ENCODE data around the gene DDX19B. TPM values are rescaled to one million over a fixed set of nuclear protein-coding genes. Genes with fewer than 3 reads are reported as not detected.
"Not testable (repeated sequence)": the region's sequence is repeated elsewhere in the genome, so short reads cannot be mapped to it uniquely, and the experiment has no call there.

DDX19B gene
- total RNA-seq, 2 donors from 2014 or later = 27.3 to 28.2 TPM

DNA sequence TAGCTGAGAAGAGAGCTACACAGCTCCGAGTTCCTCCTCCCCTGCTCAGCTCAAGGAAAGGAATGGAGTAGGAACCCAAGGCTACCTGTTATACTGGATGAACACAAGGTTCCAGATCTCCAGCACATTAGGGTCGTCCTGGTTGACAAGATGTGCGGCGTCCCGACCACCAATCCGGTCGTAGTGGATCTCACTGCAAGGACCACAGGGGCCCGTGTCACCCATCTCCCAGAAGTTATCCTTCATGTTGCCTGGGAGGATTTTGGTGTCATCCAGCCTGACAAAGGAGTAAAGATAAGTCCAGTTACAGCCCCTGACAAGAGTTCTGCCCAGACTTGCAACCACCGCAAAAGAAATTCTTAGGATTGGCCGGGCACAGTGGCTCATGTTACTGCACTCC lies 27.3 kb upstream of the DDX19B start:
- intact Hi-C loops (cut with DNase I, micrococcal nuclease) = no loop called here
- no peak for DNase-seq
- no peak for ATAC-seq

DNA sequence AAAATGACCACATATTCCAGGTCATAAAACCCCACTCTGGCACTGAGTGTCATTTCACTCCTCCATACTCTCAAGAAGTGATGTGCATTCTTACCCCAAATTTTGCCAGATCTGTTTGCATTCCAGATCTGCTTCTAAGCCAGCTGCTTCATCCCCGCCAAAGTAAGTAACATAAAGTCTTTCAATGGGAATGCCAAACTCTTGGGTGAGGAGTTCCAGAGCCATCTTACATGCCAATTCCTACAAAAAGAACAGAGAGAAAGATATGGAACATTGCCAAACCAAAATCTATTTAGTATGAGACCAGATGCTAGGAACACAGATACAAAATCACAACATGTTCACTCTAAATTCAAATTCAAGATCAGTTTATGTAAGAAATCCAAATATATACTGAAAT lies 22.6 kb upstream of the DDX19B start:
- intact Hi-C loops (cut with DNase I, micrococcal nuclease) = no loop called here
- ATAC-seq = no peak
- no peak for DNase-seq

DNA sequence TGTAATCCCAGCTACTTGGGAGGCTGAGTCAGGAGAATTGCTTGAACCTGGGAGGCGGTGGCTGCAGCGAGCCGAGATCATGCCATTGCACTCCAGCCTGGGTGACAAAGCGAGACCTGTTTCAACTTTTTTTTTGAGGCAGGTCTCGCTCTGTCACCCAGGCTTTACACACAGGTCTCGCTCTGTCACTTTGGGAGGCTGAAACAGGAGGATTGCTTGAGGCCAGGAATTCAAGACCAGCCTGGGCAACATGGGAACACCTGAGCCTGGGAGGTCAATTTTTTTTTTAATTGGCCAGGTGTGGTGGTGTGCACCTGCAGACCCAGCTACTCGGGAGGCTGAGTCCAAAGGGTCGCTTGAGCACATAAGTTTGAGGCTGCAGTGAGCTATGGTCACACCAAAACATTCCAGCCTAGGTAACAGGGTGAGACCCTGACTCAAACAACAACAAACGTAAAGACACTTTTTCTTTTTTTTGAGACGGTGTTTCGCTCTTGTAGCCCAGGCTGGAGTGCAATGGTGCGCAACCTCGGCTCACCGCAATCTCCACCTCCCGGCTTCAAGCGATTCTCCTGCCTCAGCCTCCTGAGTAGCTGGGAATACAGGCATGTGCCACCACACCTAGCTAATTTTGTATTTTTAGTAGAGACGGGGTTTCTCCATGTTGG lies 11.5 kb upstream of the DDX19B start:
- intact Hi-C loops (cut with DNase I, micrococcal nuclease); ATAC-seq; DNase-seq: not testable (repeated sequence)

DNA sequence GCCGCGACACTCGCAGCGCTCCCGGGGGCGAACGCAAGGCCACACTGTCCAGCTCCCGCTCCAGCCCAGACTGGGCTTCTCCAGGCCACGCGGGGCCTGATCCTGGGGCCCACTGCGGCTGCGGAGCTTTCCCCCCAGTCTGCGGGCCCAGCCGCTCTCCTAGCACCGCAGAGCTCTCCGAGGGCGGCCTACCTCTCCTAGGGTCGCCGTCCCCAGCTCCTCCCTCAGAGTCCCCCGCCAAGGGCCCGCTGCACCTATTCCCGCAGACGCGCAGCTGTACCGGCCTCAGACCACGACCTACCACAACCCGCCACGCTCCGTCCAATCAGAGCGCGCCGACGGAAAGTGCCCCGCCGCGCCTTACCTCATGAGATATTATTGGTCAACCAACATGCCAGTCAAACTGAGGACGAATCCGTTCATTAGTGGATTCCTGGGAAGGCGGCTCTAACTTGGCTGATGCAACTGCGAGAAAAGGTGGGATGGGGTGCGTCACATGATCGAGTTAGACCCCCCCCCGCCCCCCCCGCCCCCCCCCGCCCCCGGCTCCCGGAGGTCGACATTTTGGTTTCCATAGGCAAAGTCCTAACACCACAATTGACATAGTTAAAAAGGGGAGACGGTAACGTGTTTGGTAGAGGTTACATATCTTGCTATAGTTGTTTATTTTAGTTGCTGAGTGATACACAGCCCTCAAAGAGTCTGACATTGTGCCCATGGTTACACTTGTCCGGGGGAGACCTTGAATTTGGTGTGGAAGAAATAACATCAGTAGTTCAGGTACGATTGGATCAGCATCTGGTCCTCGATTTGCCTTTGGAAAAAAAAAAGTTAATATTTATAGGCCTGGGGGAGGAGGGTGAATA lies 9.5 kb upstream of the DDX19B start, which contains the start of gene AARS1:
AARS1 (minus strand) TSS at position 278 of the 866 bp plus-strand sequence. CDS start 6,743 bp downstream, outside the sequence.
- intact Hi-C loops (cut with DNase I, micrococcal nuclease) = no loop called here
- ATAC-seq (peak; percentile 93), DNase-seq (peak; percentile 95 to 98)

DNA sequence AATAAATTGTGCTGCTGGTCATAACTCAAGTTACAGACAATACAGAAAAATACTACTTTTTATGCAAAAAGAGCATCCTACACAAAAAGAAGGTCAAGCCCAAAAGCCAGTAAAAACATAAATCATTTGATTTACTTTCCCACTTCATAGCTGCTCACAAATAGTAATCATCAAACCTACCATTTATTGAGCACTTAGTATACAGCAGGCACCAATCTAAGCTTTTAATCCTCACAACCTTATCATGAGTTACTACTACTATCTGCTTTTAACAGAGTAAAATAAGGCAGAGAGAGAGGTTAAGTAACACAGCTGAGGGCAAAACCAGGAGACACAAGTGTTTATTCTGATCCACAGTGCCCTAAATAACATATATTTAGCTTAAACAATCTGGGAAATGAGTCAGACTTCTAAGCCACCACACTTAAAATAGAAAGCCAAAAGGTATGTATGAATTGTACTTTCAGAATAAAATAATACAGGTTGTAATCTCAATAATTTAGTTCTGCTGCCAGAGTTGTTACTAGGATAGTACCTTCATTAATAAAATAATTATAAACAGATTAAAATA lies 8.0 kb upstream of the DDX19B start:
- DNase-seq = no peak
- no peak for ATAC-seq
- intact Hi-C loops (cut with DNase I, micrococcal nuclease) = no loop called here

DNA sequence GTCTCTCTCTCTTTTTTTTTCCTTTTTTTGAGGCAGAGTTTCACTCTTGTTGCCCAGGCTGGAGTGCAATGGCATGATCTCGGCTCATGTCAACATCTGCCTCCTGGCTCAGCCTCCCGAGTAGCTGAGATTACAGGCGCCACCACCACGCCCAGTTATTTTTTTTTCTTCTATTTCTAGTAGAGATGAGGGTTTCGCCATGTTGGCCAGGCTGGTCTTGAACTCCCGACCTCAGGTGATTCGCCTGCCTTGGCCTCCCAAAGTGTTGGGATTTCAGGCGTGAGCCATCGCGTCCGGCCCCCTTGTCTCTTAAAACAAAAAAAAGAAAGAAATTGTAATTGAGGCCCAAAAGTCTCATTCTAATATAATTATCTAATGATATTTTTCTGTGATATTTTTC lies 6.8 kb upstream of the DDX19B start:
- ATAC-seq; DNase-seq; intact Hi-C loops (cut with DNase I, micrococcal nuclease): not testable (repeated sequence)

DNA sequence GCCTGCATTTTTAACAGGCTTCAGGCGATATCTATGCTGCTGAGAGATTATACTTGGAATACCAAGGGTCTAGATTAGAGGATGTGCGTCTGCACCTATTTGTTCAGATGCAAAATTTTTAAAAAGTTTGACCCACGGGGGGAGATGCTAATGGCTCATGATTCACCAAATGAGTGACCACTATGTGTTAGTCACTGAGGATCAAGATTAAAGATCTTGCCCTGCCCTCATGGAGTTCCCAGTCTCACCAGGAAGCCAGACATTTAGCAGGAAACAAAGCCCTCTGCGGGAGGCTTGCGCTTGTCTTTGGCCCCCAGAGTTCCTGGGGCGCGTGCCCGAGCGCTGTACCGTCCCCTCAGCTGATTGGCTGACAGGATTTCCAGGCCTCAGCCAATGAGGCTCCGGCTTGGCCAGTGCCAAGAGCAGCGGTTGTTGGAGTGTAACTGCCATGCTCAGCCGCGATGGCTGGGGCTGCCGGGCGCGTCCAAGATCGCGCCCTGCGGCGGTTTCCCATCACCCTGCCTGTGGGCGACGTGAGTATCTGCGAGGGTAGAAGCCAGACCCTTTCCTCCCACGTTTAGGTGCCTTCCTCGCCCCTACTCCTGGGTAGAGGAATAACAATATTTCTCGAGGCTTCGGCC lies 4.5 kb upstream of the DDX19B start:
- no peak for DNase-seq
- ATAC-seq = no peak

DNA sequence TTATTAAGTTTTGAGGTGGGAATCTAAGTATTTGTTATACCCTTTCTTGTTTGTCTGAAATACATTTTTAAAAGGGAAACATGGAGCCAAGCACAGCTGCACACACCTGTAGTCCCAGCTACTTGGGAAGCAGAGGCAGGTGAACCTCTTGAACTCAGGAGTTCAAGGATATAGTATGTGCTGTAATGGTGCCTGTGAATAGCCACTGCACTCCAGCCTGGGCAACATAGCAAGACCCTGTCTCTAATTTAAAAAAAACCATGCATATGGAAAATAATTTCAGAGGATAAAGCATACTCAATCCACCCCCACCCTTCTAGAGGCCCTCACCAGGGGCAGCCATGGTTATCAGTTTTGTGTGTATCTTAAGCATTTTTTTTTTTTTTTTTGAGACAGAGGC lies 3.4 kb upstream of the DDX19B start:
- intact Hi-C loops (cut with DNase I, micrococcal nuclease) = no loop called here
- no peak for ATAC-seq

More for the DNA sequence above, 4.5 kb upstream of the DDX19B start:
- intact Hi-C loops (cut with DNase I, micrococcal nuclease) = no loop called here

DNA sequence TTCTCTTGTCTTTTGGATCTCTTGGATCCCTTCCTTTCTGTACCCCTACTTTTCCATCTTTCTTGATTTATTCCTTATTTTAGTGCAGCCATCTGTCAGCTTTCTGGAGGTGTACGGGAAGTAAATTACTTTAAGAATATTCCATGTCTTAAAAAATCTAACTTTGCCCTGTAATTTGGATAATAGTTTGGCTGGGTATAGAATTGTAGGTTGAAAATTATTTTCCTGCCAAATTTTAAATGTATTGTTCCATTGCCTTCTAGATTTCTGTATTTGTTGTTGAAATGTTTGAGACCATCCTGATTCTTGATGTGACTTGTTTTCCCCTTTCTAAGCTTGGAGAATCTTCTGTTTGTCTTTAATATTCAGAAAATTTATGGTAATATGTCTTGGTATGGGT lies 2.1 kb downstream of the DDX19B start:
- no peak for ATAC-seq
- DNase-seq = no peak
- intact Hi-C loops (cut with DNase I, micrococcal nuclease) = no loop called here

More for the DNA sequence above, 3.4 kb upstream of the DDX19B start:
- DNase-seq = no peak

DNA sequence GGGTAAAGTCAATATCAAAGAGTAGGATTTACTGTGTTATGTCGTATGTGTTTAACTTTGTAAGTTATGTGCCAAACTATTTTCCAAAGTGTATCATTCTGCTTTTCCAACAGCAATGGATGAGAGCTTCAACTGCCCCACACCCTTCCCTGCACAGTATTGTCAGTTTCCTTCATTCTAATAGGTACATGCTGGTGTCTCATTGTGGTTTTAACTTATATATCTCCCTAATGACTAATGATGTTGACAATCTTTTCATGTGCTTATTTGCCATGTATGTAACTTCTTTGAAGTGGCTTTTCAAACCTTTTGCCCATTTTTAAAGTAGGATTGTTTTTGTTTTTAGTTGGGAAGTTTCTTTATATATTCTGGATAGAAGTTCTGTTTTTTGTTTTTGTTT lies 3.8 kb downstream of the DDX19B start:
- DNase-seq (no peak), ATAC-seq (no peak)
- intact Hi-C loops (cut with DNase I, micrococcal nuclease) = no loop called here

DNA sequence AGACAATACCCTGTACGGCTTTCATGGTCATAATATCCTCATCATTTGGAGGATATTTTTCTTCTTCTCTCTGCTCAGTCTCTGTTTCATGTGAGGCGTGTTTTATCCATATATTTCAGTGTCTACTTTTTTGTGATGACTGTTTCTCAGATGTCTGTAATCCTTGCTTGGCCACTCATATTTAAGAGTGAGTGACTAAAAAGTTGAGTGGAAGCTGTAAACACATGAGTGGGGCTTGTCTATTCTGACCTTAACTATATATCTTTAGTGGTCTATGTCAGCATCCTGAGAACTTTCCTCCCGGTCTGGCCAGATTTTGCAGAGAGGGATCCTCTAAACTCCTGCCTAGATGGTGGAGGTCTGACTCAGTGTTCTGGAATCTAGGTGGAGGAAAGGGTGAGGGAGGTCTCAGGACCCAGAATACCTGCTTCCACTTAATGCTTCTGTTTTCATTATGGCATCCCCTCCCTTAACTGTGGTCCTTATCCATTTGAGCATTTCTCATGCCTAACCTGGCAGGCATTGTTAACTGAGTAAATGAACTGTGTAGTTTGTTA lies 6.0 kb downstream of the DDX19B start:
- ATAC-seq (no peak), DNase-seq (no peak)
- intact Hi-C loops (cut with DNase I, micrococcal nuclease) = no loop called here

DNA sequence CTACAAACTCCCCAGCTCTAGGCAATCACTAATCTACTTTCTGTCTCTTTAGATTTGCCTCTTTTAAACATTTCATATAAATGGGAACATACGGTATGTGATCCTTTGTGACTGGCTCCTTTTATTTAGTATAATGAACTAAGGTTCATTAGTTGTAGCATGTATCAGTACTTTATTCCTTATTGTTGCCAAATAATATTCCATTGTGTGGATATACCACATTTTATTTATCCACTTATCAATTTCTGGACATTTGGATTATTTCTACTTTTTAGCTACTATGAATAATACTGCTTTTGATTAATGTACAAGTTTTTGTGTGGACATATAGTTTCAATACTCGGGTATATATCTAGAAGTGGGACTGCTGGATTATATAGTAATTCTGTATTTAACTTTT lies 7.9 kb downstream of the DDX19B start:
- intact Hi-C loops (cut with DNase I, micrococcal nuclease) = no loop called here
- no peak for ATAC-seq
- DNase-seq = no peak

DNA sequence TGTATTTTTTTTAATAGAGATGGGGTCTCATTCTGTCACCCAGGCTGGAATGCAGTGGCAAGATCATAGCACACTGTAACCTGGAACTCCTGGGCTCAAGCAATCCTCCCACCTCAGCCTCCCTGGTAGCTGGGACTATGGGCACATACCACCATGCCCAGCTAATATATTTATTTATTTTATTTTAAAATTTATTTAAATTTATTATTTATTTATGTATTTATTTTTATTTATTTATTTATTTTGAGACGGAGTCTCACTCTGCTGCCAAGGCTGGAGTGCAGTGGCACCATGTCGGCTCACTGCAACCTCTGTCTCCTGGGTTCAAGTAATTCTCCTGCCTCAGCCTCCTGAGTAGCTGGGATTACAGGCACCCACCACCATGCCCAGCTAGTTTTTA lies 8.7 kb downstream of the DDX19B start:
- ATAC-seq; intact Hi-C loops (cut with DNase I, micrococcal nuclease); DNase-seq: not testable (repeated sequence)

DNA sequence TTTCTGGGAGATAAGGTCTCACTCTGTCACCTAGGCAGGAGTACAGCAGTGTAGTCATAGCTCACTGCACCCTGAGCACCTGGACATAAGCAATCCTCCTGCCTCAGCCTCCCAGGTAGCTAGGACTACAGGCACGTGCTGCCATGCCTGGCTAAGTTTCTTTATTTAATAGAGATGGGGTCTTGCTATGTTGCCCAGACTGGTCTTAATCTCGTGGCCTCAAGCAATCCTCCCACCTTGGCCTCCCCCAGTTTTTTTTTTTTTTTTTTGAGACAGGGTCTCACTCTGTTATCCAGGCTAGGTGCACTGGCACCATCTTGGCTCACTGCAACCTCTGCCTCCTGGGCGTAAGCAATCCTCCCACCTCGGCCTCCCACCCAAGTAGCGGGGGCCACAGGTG lies 21.1 kb downstream of the DDX19B start:
- DNase-seq (no peak), ATAC-seq (no peak)
- intact Hi-C loops (cut with DNase I, micrococcal nuclease) = no loop called here

DNA sequence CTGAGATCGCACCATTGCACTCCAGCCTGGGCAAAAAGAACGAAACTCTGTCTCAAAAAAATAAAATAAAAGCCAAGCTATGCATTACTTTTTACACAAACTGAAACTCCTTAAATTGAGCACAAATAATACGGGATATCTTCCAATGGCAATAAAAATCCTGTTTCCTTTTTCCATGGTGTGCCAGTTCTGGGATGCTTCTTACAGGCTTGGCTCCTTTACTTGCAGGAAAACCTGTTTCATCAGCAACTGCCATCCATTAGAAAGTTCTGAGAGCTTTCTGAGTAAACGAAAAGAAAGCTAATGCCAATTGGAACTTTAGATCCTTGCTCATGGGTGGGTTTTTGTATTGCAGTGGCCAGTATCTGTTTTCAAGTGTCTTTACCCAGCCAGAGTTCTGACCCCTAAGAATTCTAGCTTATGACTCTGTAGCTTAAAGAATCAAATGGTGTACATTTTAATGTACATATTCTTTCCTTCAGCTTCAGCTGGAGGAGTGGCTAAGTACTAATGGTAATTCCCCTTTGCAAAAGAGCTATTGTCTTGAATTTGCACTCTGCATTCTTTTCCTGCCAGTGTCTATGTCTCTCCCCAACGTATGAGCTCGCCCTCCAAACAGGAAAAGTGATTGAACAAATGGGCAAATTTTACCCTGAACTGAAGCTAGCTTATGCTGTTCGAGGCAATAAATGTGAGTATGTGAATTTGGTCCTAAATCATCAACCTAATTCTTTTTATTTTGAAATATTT lies 26.2 kb downstream of the DDX19B start:
- ATAC-seq (no peak), DNase-seq (no peak)
- intact Hi-C loops (cut with DNase I, micrococcal nuclease) = no loop called here

DNA sequence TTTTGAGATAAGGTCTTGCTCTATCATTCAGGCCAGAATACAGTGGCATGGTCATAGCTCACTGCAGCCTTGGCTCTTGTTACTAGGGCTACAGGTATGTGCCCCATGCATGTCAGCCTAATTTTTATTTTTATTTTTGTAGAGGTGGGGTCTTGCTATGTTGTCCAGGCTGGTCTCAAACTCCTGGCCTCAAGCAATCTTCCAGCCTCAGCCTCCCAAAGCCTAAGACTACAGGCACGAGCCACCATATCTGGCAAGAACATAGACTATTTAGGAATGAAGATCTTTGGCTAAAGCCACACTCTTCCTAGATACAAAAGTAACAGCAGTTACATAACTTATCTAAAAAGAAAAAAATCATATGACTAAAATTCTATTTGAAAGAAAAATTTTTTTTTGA lies 32.1 kb downstream of the DDX19B start:
- no peak for ATAC-seq
- no peak for DNase-seq
- intact Hi-C loops (cut with DNase I, micrococcal nuclease) = no loop called here

DNA sequence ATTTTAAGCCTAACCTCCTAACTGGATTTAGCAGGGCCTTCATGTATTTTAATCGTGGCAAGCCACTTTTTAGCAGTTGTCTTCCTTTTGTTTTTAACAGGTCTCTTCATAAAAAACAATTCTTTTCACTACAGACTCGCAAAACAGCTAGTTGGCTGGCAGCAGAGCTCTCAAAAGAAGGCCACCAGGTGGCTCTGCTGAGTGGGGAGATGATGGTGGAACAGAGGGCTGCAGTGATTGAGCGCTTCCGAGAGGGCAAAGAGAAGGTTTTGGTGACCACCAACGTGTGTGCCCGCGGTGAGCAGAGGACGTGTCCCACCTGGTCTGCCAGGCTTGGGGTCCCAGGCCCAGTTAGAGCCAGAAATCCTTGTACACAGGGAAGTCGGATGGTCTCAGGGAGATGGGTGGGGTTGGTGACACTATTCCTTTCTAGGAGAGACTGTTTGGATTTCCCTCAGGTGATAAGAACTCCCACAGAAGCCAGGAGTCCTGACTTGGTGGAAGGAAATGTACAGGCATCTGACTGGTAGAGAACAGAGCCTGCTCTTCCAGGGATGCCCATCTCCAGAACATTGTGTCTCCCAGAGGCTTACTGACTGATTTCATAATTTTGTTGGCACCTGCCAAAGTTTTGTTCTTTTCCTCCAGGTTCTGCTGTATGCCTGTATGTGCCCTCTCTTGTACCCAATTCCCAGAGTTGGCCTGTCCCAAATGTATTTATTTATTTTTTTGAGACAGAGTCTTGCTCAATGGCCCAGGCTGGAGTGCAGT lies 32.8 kb downstream of the DDX19B start:
- intact Hi-C loops (cut with DNase I, micrococcal nuclease) = no loop called here
- DNase-seq = no peak
- peak; percentile 61 for ATAC-seq

DNA sequence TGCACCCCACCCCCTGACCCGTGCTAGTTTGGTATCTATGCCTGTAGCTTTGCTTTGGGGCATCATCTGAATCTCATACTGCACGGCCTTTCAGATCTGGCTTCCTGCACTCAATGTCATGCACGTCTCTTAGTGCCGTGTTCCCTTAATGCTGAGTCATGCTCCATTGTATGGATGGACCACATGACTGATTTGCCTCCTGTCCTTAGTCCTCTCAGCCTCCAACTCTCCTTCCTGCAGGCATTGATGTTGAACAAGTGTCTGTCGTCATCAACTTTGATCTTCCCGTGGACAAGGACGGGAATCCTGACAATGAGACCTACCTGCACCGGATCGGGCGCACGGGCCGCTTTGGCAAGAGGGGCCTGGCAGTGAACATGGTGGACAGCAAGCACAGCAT lies 33.7 kb downstream of the DDX19B start:
- DNase-seq; intact Hi-C loops (cut with DNase I, micrococcal nuclease); ATAC-seq: not testable (repeated sequence)

All from left colon (tissue), 2 donors.